ENCODE results near the gene NLGN3.

The NLGN3 gene

DNA sequence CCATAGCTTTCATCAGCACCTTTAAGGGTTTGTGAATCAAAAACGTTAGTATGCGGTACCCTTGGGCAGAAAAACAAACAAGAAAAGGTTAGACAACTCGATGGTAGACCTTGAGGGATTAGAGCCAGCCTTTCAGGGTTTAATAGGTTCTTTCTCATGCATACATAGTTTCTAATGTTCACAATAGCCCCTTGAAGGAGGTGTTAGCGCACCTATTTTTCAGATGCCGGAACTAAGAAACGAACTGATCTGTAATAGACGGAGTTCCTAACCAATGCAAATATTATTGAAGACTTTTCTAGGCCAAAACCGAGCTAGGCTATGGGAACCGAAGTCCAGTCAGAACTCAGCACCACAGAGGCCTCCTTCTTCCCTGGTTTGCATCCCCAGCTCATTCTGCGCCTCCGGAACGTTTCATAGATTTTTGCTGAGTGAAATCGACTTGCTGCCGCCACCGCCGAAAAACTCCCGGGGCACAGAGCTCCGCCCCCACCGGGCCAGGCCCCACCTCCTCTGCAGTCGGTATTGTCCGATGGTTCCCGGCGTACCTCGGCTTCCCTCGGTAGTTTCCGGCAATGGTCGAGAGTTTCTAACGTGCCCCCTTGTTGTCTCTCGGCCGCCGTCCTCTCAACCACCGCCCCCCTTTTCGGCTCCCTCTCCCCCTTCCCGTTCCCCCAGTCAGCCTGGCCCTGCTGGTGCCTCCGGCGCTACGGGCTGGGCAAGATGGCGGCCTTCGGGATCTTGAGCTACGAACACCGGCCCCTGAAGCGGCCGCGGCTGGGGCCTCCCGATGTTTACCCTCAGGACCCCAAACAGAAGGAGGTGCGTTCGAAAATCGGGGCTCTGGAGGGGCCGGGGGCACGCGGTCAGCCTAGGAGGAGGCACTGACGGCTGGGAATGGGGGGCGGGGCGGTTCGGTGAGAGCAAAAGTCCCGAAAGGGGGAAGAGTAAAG, 26.3 kb upstream of the NLGN3 start, which contains the start of gene MED12:
Gene MED12, plus strand, starts transcription at position 565 of the 953 bp plus-strand sequence. Its CDS starts 159 bp downstream, at position 724.
- DNase-seq (ENCODE audit: low read depth) = peak; percentile 82

- DNase-seq (ENCODE audit: low read depth) = peak; percentile 26
Observed at GRCh38 chrX:71118985-71119535, 25.6 kb upstream of the NLGN3 start.

GRCh38 chrX:71128166-71128833, 16.3 kb upstream of the NLGN3 start:
- DNase-seq (ENCODE audit: low read depth) = peak; percentile 7

DNA sequence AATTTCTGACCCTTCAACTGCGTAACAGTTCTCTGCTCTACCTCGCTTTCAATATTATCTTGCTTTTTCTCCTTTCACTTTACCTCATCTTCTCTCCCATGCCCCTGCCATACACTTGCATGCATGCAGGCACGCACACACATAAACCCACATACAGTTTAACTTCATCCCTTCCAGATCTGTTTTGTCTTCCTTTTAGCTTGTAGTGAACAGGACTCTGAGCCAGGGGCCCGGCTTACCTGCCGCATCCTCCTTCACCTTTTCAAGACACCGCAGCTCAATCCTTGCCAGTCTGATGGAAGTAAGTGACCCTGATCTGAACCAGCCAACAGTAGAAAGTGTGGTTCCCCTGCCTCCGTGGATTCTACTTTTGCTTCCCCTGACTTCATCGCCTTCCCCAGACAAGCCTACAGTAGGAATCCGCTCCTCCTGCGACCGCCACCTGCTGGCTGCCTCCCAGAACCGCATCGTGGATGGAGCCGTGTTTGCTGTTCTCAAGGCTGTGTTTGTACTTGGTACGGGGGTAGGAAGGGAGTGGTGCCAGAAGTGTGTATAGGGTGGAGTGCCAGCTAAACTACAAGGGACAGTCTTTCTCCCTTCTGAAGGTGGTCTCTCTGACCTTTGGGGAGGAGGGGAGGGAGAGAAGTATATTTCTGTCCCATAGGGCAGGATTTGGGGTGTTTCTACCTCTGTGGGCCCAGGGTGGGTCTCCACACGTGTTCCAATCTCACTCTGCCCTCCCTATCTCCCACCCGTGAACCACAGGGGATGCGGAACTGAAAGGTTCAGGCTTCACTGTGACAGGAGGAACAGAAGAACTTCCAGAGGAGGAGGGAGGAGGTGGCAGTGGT, 15.5 kb upstream of the NLGN3 start:
- DNase-seq (ENCODE audit: low read depth) = peak; percentile 21

GRCh38 chrX:71131510-71131909, 13.1 kb upstream of the NLGN3 start:
- no peak for DNase-seq (ENCODE audit: low read depth)

GRCh38 chrX:71140440-71140839, 4.2 kb upstream of the NLGN3 start:
- DNase-seq (ENCODE audit: low read depth) = no peak

- DNase-seq (ENCODE audit: low read depth) = peak; percentile 22
Observed at GRCh38 chrX:71143508-71143907, 1.1 kb upstream of the NLGN3 start.

DNA sequence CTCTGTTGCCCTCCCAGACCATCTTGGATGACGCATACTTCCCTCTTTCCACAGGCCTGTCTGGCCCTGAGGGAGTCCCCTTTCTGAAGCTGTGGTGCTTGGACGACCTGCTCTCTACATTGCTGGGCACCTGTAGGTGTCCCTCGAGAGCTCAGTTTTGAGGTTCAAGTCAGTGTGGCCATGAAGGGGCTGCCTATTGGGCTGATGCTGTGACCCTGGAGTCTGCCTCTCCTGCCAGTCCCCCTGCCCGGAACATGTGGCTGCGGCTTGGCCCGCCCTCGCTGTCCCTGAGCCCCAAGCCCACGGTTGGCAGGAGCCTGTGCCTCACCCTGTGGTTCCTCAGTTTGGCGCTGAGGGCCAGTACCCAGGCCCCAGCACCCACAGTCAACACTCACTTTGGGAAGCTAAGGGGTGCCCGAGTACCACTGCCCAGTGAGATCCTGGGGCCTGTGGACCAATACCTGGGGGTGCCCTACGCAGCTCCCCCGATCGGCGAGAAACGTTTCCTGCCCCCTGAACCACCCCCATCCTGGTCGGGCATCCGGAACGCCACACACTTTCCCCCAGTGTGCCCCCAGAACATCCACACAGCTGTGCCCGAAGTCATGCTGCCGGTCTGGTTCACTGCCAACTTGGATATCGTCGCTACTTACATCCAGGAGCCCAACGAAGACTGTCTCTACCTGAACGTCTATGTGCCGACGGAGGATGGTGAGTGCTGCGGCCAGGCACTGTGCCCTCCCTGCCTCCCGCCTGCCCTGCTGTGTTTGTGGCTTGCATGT, 3.0 kb downstream of the NLGN3 start:
- no peak for DNase-seq (ENCODE audit: low read depth)

GRCh38 chrX:71148278-71148663, 3.6 kb downstream of the NLGN3 start:
- DNase-seq (ENCODE audit: low read depth) = no peak

DNA sequence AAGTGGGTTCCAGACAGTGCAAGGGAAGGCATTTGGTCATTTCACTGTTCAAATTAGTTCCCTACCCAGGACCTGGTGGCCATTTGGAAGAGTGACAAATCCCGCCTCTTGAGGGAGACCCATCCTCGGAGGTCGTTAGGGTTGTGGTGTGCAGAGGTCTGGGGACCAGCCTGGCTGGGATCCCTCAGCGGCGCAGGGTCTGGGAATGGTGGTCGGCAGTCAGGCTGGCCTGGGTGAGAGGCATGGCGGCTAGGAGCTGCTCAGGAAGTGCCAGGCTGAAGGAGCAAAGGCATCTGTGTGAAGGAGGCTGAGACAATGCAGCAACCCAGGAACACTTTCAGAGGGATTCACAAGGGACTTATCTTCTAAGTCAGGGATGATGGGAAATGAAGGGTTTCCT, 6.7 kb downstream of the NLGN3 start:
- no peak for DNase-seq (ENCODE audit: low read depth)

GRCh38 chrX:71154196-71154595, 9.6 kb downstream of the NLGN3 start:
- no peak for DNase-seq (ENCODE audit: low read depth)

GRCh38 chrX:71154641-71155040, 10.0 kb downstream of the NLGN3 start:
- no peak for DNase-seq (ENCODE audit: low read depth)

- no peak for DNase-seq (ENCODE audit: low read depth)
Observed at GRCh38 chrX:71158603-71159002, 14.0 kb downstream of the NLGN3 start.

DNA sequence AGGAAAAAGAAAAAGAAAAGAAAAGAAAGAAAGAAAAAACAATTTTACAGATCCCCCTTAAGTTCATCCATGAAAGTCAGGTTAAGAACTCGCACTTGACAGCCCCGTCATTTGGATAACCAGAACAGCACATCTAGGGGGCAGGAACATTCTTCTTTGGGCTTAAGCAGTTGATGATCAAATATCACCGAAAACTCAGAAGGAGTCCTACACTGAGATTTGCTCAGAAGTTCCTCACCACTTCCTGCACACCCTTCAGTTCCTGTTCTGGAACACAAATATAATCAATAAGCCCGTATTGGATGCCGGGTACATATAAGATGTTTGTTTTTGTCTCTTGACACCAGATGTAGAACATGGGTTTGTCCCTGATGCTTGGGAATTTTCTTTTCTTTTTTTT, 14.7 kb downstream of the NLGN3 start:
- DNase-seq (ENCODE audit: low read depth) = no peak

- DNase-seq (ENCODE audit: low read depth) = no peak
Observed at GRCh38 chrX:71160475-71160874, 15.8 kb downstream of the NLGN3 start.

- no peak for DNase-seq (ENCODE audit: low read depth)
Observed at GRCh38 chrX:71162981-71163380, 18.3 kb downstream of the NLGN3 start.

DNA sequence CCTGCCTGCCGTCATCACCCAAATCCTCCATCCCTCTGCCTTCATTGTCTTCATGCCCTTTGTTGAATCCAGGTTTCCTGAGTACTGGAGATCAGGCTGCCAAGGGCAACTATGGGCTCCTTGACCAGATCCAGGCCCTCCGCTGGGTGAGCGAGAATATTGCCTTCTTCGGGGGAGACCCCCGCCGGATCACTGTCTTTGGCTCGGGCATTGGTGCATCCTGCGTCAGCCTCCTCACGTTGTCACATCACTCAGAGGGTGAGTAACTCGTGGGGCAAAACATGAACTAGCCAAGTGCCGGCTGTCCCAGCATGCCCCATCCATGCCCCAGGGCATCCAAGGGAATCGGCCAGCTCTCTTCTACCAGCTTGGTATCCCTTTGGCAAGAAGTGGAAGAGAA, 19.4 kb downstream of the NLGN3 start:
- DNase-seq (ENCODE audit: low read depth) = no peak

- DNase-seq (ENCODE audit: low read depth) = no peak
Observed at GRCh38 chrX:71166461-71166860, 21.8 kb downstream of the NLGN3 start.

DNA sequence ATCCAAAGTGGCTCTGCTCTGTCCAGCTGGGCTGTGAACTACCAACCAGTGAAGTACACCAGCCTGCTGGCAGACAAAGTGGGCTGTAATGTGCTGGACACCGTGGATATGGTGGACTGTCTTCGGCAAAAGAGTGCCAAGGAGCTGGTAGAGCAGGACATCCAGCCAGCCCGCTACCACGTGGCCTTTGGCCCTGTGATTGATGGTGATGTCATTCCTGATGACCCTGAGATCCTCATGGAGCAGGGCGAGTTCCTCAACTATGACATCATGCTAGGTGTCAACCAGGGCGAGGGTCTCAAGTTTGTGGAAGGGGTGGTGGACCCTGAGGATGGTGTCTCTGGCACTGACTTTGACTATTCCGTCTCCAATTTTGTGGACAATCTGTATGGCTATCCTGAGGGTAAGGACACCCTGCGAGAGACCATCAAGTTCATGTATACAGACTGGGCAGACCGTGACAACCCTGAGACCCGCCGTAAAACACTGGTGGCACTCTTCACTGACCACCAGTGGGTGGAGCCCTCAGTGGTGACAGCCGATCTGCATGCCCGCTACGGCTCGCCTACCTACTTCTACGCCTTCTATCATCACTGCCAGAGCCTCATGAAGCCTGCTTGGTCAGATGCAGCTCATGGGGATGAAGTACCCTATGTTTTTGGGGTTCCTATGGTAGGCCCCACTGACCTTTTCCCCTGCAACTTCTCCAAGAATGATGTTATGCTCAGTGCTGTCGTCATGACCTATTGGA, 22.6 kb downstream of the NLGN3 start:
- no peak for DNase-seq (ENCODE audit: low read depth)

GRCh38 chrX:71168134-71168533, 23.5 kb downstream of the NLGN3 start:
- no peak for DNase-seq (ENCODE audit: low read depth)

All from fibroblast of gingiva (primary cell).